Rectal smooth muscle tissue (tissue), 1 donor: ENCODE results near the gene GPR157.
"Not testable (repeated sequence)": the region's sequence is repeated elsewhere in the genome, so short reads cannot be mapped to it uniquely, and the experiment has no call there.

Experiments
- H3K27ac ChIP-seq: one replicate; pipeline ENCODE4 v1.7.0; 2013; ENCODE audit warnings: low read depth, low read length, inconsistent platforms
- H3K27me3 ChIP-seq: one replicate; pipeline ENCODE4 v1.7.0; 2013; ENCODE audit warnings: low read length; ENCODE audit not compliant: control insufficient read depth, insufficient read depth
- H3K36me3 ChIP-seq: one replicate; pipeline ENCODE4 v1.7.0; 2013; ENCODE audit warnings: low read length; ENCODE audit not compliant: control insufficient read depth, insufficient read depth
- H3K4me1 ChIP-seq: one replicate; pipeline ENCODE4 v1.7.0; 2013; ENCODE audit warnings: low read length; ENCODE audit not compliant: control insufficient read depth, insufficient read depth
- H3K4me3 ChIP-seq: one replicate; pipeline ENCODE4 v1.7.0; 2013; ENCODE audit warnings: low read length
- H3K9ac ChIP-seq: one replicate; pipeline ENCODE4 v1.7.0; 2013; ENCODE audit warnings: low read length

Gene GPR157

DNA sequence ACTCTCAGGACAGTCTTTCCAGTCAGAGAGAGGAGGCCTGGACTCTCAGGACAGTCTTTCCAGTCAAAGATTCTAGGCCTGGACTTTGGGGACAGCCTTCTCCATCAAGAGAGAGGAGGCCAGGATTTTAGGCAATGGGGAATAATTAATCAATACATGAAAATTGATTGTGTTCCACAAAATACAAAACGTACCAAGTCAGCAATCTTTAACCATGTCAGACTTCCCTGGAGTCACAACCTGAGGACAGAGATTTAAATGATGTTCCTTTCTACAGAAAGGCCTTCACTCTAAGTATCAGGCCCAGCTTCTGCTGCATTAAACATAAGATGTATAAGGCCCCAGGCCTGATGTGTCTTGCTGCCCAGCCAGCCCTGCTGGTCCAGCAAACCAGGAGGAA is 27.0 kb upstream of the GPR157 start:
- Histone ChIP-seq H3K36me3 (no peaks in the 10 kb centered on the region), H3K9ac (no peak overlapping the region), H3K27ac (no peak overlapping the region), H3K4me1 (no peaks in the 10 kb centered on the region), H3K4me3 (no peak overlapping the region), H3K27me3 (no peaks in the 10 kb centered on the region)

DNA sequence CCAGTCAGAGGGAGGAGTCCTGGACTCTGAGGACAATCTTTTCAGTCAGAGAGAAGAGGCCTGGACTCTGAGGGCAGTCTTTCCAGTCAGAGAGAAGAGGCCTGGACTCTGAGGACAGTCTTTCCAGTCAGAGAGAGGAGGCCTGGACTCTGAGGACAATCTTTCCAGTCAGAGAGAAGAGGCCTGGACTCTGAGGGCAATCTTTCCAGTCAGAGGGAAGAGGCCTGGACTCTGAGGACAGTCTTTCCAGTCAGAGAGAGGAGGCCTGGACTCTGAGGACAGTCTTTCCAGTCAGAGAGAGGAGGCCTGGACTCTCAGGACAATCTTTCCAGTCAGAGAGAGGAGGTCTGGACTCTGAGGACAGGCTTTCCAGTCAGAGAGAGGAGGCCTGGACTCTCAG is 26.5 kb upstream of the GPR157 start:
- H3K4me1 ChIP-seq, H3K4me3 ChIP-seq, H3K27ac ChIP-seq, H3K27me3 ChIP-seq, H3K9ac ChIP-seq, H3K36me3 ChIP-seq: not testable (repeated sequence)

- H3K27ac ChIP-seq: no peak overlapping the region
- peaks cover 6% of the 10 kb centered on the region for H3K4me1 ChIP-seq
- no peaks in the 10 kb centered on the region for H3K36me3 ChIP-seq
- no peak overlapping the region for H3K9ac ChIP-seq
- no peaks in the 10 kb centered on the region for H3K27me3 ChIP-seq
- H3K4me3 ChIP-seq: no peak overlapping the region
Observed at GRCh38 chr1:9153152-9153551, 24.2 kb upstream of the GPR157 start.

- Histone ChIP-seq H3K4me1 (peaks cover 6% of the 10 kb centered on the region), H3K36me3 (no peaks in the 10 kb centered on the region), H3K27me3 (no peaks in the 10 kb centered on the region), H3K4me3 (no peak overlapping the region), H3K9ac (no peak overlapping the region), H3K27ac (no peak overlapping the region)
Observed at GRCh38 chr1:9152535-9152934, 23.6 kb upstream of the GPR157 start.

DNA sequence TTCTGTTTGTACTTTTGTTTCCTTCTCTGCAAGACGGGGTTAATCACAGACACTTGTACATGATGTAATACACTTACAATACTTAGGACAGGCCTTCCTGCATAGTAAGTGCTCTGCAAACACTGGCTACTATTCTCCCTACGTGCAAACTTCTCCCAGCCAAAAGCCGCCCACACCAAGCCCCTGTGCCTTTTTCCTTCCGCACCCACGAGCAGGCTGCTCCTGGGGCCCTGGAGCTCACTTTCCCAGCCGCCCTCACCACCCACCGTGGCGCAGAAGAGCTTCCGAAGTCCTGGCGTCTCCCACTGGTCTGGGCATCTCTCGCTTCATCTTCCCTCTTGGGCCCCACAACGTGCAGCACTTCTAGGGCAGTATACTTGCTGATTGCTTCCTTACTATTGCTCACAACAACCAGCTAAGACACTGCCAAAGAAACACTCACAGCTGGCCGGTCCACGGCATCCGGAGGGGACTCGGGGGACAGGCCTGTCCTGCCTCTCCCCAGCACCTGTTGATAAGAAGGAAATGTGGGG is 22.5 kb upstream of the GPR157 start:
- Histone ChIP-seq H3K36me3 (no peaks in the 10 kb centered on the region), H3K4me3 (peak overlapping the region; percentile 20), H3K9ac (no peak overlapping the region), H3K27me3 (no peaks in the 10 kb centered on the region), H3K27ac (peak overlapping the region; percentile 58), H3K4me1 (peaks cover 6% of the 10 kb centered on the region)

DNA sequence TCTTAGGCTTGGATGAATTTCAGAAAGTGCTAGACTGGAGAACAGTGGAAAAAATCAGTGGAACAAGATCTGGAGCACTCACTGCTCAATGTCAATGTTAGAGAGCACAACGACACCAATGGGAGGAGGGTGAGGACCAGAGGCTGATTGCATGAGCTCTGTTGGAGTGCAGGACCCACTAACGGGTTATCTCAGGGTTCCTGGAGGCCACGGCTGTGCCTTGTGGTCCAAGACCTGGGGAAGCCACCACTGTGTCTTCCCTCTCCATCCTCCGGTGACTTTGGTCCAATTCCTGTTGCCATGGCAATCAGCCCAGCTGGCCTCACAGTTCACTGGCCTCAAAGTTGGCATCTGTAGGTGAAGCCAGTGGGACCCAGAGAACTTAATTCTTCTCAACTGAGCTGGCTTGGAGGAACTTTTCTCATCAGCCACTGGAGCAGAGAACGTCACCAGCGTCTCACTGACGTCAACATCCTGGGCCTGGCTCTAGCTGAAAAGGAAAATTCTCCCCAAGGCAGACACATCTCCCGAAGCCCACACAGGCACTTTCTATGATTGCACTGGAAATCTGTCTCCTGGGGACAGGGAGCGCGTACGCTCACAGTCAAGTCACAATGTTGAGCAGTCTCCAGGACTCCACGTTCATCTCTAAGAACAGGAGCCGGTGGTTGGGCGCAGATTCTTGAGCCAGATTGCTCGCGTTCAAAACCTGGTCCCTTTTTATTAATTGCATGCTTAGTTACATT is 21.9 kb upstream of the GPR157 start:
- Histone ChIP-seq H3K4me1 (peaks cover 6% of the 10 kb centered on the region), H3K36me3 (no peaks in the 10 kb centered on the region), H3K27me3 (no peaks in the 10 kb centered on the region), H3K9ac (no peak overlapping the region), H3K4me3 (no peak overlapping the region), H3K27ac (peak overlapping the region; percentile 68)

DNA sequence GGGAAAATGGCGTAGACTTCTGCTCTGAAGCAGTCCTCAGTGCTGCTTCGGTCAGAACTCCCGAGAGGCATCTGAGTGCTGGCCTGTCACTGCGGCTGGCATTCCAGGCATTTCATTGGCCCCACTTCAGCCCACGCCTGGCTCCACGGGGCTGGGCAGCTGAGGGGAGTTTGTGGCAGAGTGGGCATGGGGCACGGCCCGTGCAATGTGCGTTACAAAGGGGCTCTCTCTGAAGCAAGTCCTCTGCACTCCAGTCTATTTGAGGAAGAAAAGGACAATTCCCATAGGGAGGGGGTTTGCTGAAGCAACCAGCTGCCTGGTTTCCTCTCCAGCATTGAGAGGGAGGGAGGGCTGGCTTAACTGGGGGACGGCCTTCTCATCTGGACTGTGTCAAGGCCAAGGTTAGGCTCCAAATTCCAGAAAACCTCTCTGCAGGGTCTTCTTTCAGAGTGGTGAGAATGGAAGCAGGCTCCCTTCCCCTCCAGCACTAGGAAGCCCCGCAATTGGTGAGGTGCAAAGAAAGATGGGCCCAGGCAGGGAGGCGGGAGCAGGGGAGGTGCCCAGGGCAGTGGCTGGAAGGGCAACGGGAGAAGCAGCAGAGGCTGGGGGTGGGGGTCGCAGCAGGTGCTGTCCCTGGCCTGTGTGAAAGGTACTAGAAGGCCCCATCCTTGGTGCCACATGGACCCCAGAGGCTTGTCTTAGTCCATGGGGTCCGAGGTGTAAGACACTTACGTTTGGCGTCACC is 21.1 kb upstream of the GPR157 start:
- H3K9ac ChIP-seq: no peak overlapping the region
- peak overlapping the region; percentile 68 for H3K27ac ChIP-seq
- no peak overlapping the region for H3K4me3 ChIP-seq
- H3K27me3 ChIP-seq: no peaks in the 10 kb centered on the region
- H3K4me1 ChIP-seq: peaks cover 6% of the 10 kb centered on the region
- no peaks in the 10 kb centered on the region for H3K36me3 ChIP-seq

DNA sequence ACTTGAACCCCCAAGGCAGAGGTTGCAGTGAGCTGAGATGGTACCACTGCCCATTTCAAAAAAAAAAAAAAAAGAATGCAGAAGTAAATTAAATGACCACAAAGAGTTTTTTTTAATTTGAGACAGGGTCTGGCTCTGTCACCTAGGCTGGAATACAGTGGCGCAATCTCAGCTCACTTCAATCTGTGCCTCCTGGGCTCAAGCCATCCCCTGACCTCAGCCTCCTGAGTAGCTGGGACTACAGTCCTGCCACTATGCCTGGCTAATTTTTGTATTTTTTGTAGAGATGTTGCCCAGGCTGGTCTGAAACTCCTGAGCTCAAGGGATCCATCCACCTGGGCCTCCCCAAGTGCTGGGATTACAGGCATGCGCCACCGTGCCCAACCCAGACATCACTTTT is 20.2 kb upstream of the GPR157 start:
- Histone ChIP-seq H3K4me3 (no peak overlapping the region), H3K36me3 (no peaks in the 10 kb centered on the region), H3K9ac (no peak overlapping the region), H3K4me1 (peaks cover 6% of the 10 kb centered on the region), H3K27me3 (no peaks in the 10 kb centered on the region), H3K27ac (no peak overlapping the region)

GRCh38 chr1:9146156-9146555 is 17.3 kb upstream of the GPR157 start:
- Histone ChIP-seq H3K4me3 (no peak overlapping the region), H3K27me3 (no peaks in the 10 kb centered on the region), H3K9ac (no peak overlapping the region), H3K36me3 (no peaks in the 10 kb centered on the region), H3K27ac (no peak overlapping the region), H3K4me1 (peaks cover 6% of the 10 kb centered on the region)

- Histone ChIP-seq H3K27me3 (no peaks in the 10 kb centered on the region), H3K36me3 (no peaks in the 10 kb centered on the region), H3K4me1 (peaks cover 6% of the 10 kb centered on the region), H3K4me3 (no peak overlapping the region), H3K27ac (no peak overlapping the region), H3K9ac (no peak overlapping the region)
Observed at GRCh38 chr1:9145714-9146113, 16.8 kb upstream of the GPR157 start.

GRCh38 chr1:9145021-9145668 is 16.2 kb upstream of the GPR157 start:
- Histone ChIP-seq H3K36me3 (no peaks in the 10 kb centered on the region), H3K4me1 (peaks cover 6% of the 10 kb centered on the region), H3K27ac (no peak overlapping the region), H3K9ac (no peak overlapping the region), H3K4me3 (no peak overlapping the region), H3K27me3 (no peaks in the 10 kb centered on the region)

DNA sequence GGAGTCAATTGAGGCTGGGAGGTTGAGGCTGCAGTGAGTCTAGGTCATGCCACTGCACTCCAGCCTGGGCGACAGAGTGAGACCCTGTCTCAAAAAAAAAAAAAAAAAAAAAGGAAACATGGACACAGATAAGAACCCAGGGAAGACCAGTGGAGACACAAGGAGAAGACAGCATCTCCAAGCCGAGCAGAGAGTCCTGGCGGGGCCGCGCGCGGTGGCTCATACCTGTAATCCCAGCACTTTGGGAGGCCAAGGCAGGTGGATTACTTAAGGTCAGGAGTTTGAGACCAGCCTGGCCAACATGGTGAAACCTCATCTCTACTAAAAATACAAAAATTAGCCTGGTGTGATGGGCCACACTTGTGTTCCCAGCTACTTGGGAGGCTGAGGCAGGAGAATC is 15.6 kb upstream of the GPR157 start:
- not testable (repeated sequence) for H3K36me3 ChIP-seq, H3K9ac ChIP-seq, H3K4me1 ChIP-seq, H3K4me3 ChIP-seq, H3K27me3 ChIP-seq, H3K27ac ChIP-seq
